Kidney epithelial cell (primary cell): ENCODE results near the gene COL9A1. TPM values are rescaled to one million over a fixed set of nuclear protein-coding genes. Genes with fewer than 3 reads are reported as not detected.
A peak's percentile ranks its signal among the peaks of the same experiment; 100 is the strongest.

Source experiments
- DNase-seq: peaks from one replicate; pipeline ENCODE4 v3.0.0-alpha.2; 2010; ENCODE audit warnings: low read depth
- H3K27me3 ChIP-seq: 2 replicates; pipeline ENCODE4 v1.6.0; 2011; ENCODE audit warnings: low read length; ENCODE audit not compliant: control insufficient read depth, insufficient read depth
- H3K36me3 ChIP-seq: 2 replicates; pipeline ENCODE4 v1.5.1; 2011; ENCODE audit warnings: low read length; ENCODE audit not compliant: control insufficient read depth, insufficient read depth
- H3K4me3 ChIP-seq: 2 replicates; pipeline ENCODE4 v1.5.1; 2011; ENCODE audit warnings: low read depth, mild to moderate bottlenecking, control low read depth, low read length
- total RNA-seq: library from RNA; depleted of rRNA; stranded (reverse); fragments of >200 nt; gene quantifications from 2 replicates; pipeline ENCODE4 v1.2.3, GENCODE V29; 2015
- TF ChIP-seq, protein P1 (sequence below): IDR thresholded peaks from 2 replicates; pipeline ENCODE4 v1.5.1; 2011; ENCODE audit warnings: mild to moderate bottlenecking, moderate library complexity, low read length, control low read depth, inconsistent platforms; ENCODE audit not compliant: insufficient read depth, poor library complexity, severe bottlenecking

The COL9A1 gene
- total RNA-seq, 1 donor from 2014 or later: not detected

GRCh38 chr6:70210462-70210861 is 92.4 kb downstream of the COL9A1 start:
- Histone ChIP-seq H3K36me3 (no peaks in the 10 kb centered on the region), H3K4me3 (no peak overlapping the region), H3K27me3 (peaks cover 2% of the 10 kb centered on the region)
- TF ChIP-seq, protein P1, sequence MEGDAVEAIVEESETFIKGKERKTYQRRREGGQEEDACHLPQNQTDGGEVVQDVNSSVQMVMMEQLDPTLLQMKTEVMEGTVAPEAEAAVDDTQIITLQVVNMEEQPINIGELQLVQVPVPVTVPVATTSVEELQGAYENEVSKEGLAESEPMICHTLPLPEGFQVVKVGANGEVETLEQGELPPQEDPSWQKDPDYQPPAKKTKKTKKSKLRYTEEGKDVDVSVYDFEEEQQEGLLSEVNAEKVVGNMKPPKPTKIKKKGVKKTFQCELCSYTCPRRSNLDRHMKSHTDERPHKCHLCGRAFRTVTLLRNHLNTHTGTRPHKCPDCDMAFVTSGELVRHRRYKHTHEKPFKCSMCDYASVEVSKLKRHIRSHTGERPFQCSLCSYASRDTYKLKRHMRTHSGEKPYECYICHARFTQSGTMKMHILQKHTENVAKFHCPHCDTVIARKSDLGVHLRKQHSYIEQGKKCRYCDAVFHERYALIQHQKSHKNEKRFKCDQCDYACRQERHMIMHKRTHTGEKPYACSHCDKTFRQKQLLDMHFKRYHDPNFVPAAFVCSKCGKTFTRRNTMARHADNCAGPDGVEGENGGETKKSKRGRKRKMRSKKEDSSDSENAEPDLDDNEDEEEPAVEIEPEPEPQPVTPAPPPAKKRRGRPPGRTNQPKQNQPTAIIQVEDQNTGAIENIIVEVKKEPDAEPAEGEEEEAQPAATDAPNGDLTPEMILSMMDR: peak; percentile 30
- no peak for DNase-seq

DNA sequence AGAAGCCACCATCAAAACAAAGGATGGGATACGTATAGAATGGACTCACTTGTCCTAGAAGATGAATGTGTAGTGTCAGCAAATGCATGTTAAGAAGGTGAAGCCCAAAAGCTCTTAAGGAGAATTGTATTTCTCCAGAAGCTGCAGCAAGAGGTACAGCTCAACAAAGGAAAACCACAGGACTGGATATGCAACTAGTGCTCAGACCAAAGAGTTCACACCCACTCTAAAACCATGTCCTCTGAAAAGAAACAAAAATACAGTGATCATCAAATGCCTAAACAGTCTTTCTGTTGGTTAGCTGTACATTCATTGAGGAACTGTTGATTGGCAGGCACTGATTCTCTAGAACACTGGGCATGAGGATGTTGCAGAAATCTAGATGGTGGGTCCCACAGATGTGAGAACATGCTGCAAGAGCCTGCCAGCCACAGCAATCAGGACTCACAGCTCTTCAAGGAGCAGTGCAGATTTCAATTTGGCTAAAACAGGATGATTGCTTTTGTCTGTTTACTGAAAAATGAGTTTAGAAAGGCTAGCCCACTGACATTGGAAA is 94.6 kb downstream of the COL9A1 start:
- TF ChIP-seq, protein P1: no peak
- H3K27me3 ChIP-seq: peaks cover 2% of the 10 kb centered on the region
- H3K36me3 ChIP-seq: no peaks in the 10 kb centered on the region
- H3K4me3 ChIP-seq: no peak overlapping the region
- DNase-seq: no peak

DNA sequence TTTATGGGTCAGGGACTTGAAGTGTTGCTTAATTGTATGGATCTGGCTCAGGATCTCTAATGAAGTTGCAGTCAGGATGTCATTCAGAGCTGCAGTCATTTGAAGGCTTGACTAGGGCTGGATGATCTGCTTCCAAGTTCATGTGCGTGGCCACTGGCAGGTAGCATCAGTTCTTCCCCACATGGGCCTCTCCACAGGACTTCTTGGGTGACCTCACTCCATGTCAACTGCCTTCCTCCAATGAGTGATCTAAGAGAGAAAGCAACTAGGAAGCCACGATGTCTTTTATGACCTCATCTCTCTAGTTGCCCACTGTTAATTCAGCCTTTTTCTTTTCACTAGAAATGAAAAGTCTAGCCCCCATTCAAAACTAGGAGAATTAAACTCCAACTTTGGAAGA is 104.1 kb downstream of the COL9A1 start:
- Histone ChIP-seq H3K27me3 (no peaks in the 10 kb centered on the region), H3K36me3 (no peaks in the 10 kb centered on the region), H3K4me3 (no peak overlapping the region)
- DNase-seq: no peak
- TF ChIP-seq, protein P1: no peak

DNA sequence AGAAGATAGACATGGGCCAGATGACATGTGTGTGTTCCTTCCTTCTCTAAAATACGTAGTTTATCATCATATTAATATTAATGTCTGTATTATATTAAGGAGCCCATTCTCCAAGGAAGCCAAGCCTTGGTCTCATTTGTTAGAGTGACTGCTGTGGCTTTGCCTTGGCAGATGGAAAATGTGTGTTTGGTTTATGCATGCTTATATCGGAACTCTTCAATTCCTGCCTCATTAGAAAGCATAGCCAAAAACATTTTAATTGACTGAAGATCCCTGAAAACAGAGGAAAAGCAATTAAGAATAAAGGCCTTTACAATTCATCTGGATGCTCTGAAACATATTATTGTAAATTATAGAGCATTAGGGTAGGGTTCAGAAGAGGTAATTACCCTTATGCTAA is 106.4 kb downstream of the COL9A1 start:
- TF ChIP-seq, protein P1: no peak
- Histone ChIP-seq H3K36me3 (no peaks in the 10 kb centered on the region), H3K4me3 (no peak overlapping the region), H3K27me3 (no peaks in the 10 kb centered on the region)
- DNase-seq: no peak

DNA sequence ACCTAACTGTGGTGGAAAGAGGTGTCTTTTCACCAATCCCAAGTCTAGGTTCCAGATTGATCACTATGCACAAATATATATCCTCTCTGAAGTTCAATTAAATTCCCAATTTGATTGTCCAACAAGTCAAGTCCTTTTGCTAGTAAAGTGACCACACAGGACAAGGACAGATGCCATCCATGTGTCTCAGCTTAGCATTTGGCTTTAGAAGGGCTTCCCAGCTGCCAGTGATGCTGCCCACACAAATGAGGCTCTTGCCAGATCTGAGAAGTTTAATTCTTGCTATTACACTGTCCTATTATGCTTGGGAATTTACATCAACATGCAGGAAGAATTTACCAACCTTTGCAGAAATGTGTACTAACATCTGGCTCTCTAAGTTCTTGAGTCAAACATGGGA is 108.5 kb downstream of the COL9A1 start:
- TF ChIP-seq, protein P1: no peak
- DNase-seq: no peak
- H3K36me3 ChIP-seq: no peaks in the 10 kb centered on the region

GRCh38 chr6:70188202-70188601 is 114.7 kb downstream of the COL9A1 start:
- H3K4me3 ChIP-seq: no peak overlapping the region
- no peak for DNase-seq
- TF ChIP-seq, protein P1: no peak
- H3K27me3 ChIP-seq: no peaks in the 10 kb centered on the region
- no peaks in the 10 kb centered on the region for H3K36me3 ChIP-seq

More for the DNA sequence above, 108.5 kb downstream of the COL9A1 start:
- no peak overlapping the region for H3K4me3 ChIP-seq
- H3K27me3 ChIP-seq: no peaks in the 10 kb centered on the region
